NCI-H1694 (cell line): ENCODE data around the gene ARL16.

ENCODE experiments used
- DNase-seq: peaks from one replicate; lab custom pipeline; 2025; lab: John Stamatoyannopoulos, UW

The ARL16 gene

GRCh38 chr17:81666342-81667191, 17.0 kb downstream of the ARL16 start, which contains the start of the genes CCDC137 and OXLD1:
Gene CCDC137 (plus strand): TSS chr17:81666737. CDS start chr17:81666767, 30 bp downstream.
Gene OXLD1 (minus strand): TSS chr17:81666605. CDS start chr17:81666577, 28 bp downstream.
- DNase-seq = peak; percentile 82

- DNase-seq = no peak
These were observed 17.6 kb downstream of the ARL16 start for GRCh38 chr17:81666092-81666341.

- DNase-seq = no peak
These were observed 18.1 kb downstream of the ARL16 start for GRCh38 chr17:81665205-81666091.

- DNase-seq = no peak
These were observed 19.5 kb downstream of the ARL16 start for GRCh38 chr17:81664051-81664470.

- no peak for DNase-seq
These were observed 21.6 kb downstream of the ARL16 start for GRCh38 chr17:81662002-81662401.

- no peak for DNase-seq
These were observed 23.2 kb downstream of the ARL16 start for GRCh38 chr17:81660441-81660840.

- no peak for DNase-seq
These were observed 24.6 kb downstream of the ARL16 start for GRCh38 chr17:81659038-81659437.

- no peak for DNase-seq
These were observed 26.8 kb downstream of the ARL16 start for GRCh38 chr17:81656835-81657234.

GRCh38 chr17:81656118-81656743, 27.4 kb downstream of the ARL16 start, which contains the start of gene PDE6G:
Gene PDE6G (minus strand): TSS chr17:81656542. CDS start chr17:81653305, 3,237 bp downstream.
- DNase-seq = no peak

- no peak for DNase-seq
These were observed 28.0 kb downstream of the ARL16 start for GRCh38 chr17:81655378-81656117.

- DNase-seq = no peak
These were observed 30.5 kb downstream of the ARL16 start for GRCh38 chr17:81652906-81653771.

- DNase-seq = no peak
These were observed 31.9 kb downstream of the ARL16 start for GRCh38 chr17:81651692-81652091.

- DNase-seq = no peak
These were observed 32.6 kb downstream of the ARL16 start for GRCh38 chr17:81650951-81651350.

GRCh38 chr17:81648707-81649085, 34.9 kb downstream of the ARL16 start:
- no peak for DNase-seq

- no peak for DNase-seq
These were observed 35.4 kb downstream of the ARL16 start for GRCh38 chr17:81648013-81648706.

GRCh38 chr17:81647640-81648012, 36.0 kb downstream of the ARL16 start:
- DNase-seq = no peak

GRCh38 chr17:81646869-81647600, 36.6 kb downstream of the ARL16 start:
- DNase-seq = no peak

GRCh38 chr17:81644976-81645952, 38.3 kb downstream of the ARL16 start:
- DNase-seq = no peak
